SK-N-SH treated with all-trans-retinoic acid at 6 μM for 48 hours (cell line): Measurements from ENCODE around the gene FAXDC2.
A peak's percentile ranks its signal among the peaks of the same experiment; 100 is the strongest.

Experiments
- ATAC-seq: fragments of 200-7000 bp; cut with Tn5 transposase; 3 replicates; pipeline ENCODE4 v1.9.1; 2020; ENCODE audit warnings: mild to moderate bottlenecking, moderate library complexity
- CSDC2 ChIP-seq: fragments of 250-450 bp; sonication (Bioruptor Pico); IDR thresholded peaks from 2 replicates; pipeline ENCODE4 v1.5.0; 2020; ENCODE audit warnings: mild to moderate bottlenecking, moderate library complexity
- CSRNP3 ChIP-seq: fragments of 250-450 bp; sonication (Bioruptor Pico); IDR thresholded peaks from 2 replicates; pipeline ENCODE4 v1.5.1; 2021; ENCODE audit warnings: mild to moderate bottlenecking, moderate library complexity
- PATZ1 ChIP-seq: fragments of 250-450 bp; sonication (Bioruptor Pico); IDR thresholded peaks from 2 replicates; pipeline ENCODE4 v1.8.0; 2020; ENCODE audit warnings: mild to moderate bottlenecking, moderate library complexity, borderline replicate concordance
- POU6F1 ChIP-seq: fragments of 250-450 bp; sonication (Bioruptor Pico); IDR thresholded peaks from 2 replicates; pipeline ENCODE4 v1.8.0; 2021; ENCODE audit warnings: low read depth, mild to moderate bottlenecking, moderate library complexity, borderline replicate concordance
- PPARA ChIP-seq: fragments of 250-450 bp; sonication (Bioruptor Pico); IDR thresholded peaks from 2 replicates; pipeline ENCODE4 v1.5.0; 2020; ENCODE audit warnings: mild to moderate bottlenecking, borderline replicate concordance
- TCF4 ChIP-seq: fragments of 250-450 bp; sonication (Bioruptor Pico); IDR thresholded peaks from 2 replicates; pipeline ENCODE4 v1.8.0; 2021; ENCODE audit warnings: mild to moderate bottlenecking, moderate library complexity, borderline replicate concordance
- TSHZ2 ChIP-seq: fragments of 250-450 bp; sonication (Bioruptor Pico); IDR thresholded peaks from 2 replicates; pipeline ENCODE4 v1.5.0; 2020; ENCODE audit warnings: mild to moderate bottlenecking, moderate library complexity
- ZFP3 ChIP-seq: fragments of 250-450 bp; sonication (Bioruptor Pico); IDR thresholded peaks from 2 replicates; pipeline ENCODE4 v1.5.0; 2020; ENCODE audit warnings: mild to moderate bottlenecking, moderate library complexity

The FAXDC2 gene

GRCh38 chr5:154858972-154859871 lies 8.8 kb upstream of the FAXDC2 start:
- no peak for ATAC-seq
- no peak for TF ChIP-seq CSDC2 (CRISPR knock-in tag)
- TF ChIP-seq PPARA (CRISPR knock-in tag) = no peak
- no peak for TF ChIP-seq TCF4 (CRISPR knock-in tag)
- TF ChIP-seq, all 23 proteins: peak for 0

- ATAC-seq = peak; percentile 88
- TF ChIP-seq CSRNP3 (CRISPR knock-in tag) (no peak), TSHZ2 (CRISPR knock-in tag) (0 out of 2 replicates have a peak, but pooled peaks have one; percentile 45)
These were observed 8.0 kb upstream of the FAXDC2 start, which contains the start of gene CNOT8 for GRCh38 chr5:154858297-154858971. Gene CNOT8, plus strand, starts transcription at chr5:154858627. Its CDS starts 4,652 bp downstream, at chr5:154863279.

- TF ChIP-seq TSHZ2 (CRISPR knock-in tag) (0 out of 2 replicates have a peak, but pooled peaks have one; percentile 22), TCF4 (CRISPR knock-in tag) (peak; percentile 33; the same call in 1 of the 2 replicates), POU6F1 (CRISPR knock-in tag) (peak; percentile 43; the same call in 1 of the 2 replicates), ZFP3 (CRISPR knock-in tag) (0 out of 2 replicates have a peak, but pooled peaks have one; percentile 13), CSRNP3 (CRISPR knock-in tag) (no peak), PATZ1 (peak; percentile 97)
- peak; percentile 90 for ATAC-seq
These were observed 7.3 kb upstream of the FAXDC2 start for GRCh38 chr5:154857530-154858296.
